Activated CD4-positive, alpha-beta T cell treated with anti-CD3 and anti-CD28 coated beads for 24 hours (primary cell): ENCODE results near the gene MACROD2.
A peak's percentile ranks its signal among the peaks of the same experiment; 100 is the strongest.

Source experiments
- DNase-seq, 2 donors: peaks; one replicate each; pipeline ENCODE4 v3.0.0-alpha.2; 2020; ENCODE audit warnings: low read depth in 2 of 2

Gene MACROD2

DNA sequence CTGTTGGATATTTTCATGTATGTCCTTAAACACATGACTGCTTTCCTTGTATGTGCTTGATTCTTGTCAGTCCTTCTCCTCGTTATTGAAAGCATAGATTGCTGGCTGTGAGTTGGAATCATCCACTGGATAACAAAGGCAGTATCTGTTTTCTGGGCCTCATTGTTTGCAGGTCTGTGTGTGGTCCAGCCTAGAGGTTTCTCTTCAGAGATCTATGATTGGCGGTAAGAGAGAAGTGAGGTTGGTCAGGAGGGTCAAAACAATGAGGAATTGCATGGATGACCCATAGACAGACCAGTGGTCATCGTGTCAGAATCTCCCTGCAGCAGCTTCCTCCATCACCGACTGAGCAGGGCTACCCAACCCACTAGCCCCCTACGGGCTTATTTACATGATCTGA is 1663.0 kb downstream of the MACROD2 start:
- DNase-seq: no peak

DNA sequence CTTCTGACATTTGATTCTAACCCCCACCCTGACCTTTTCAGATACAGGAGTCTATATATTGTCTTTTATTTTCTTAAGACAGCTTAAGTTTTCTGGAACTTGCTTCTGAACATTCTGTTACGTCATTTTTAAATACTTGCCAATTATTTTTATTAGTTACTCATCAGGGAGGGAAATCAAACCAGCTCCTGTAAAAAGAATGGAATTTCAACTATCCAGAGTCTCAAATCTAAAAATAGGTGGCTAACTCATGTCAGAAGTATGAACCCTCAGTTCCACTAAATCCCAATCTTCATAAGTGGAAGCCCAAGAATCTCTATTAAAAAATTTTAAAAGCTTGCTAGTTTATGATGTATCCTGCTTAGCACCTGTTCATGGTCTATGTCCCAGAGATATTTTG is 1677.9 kb downstream of the MACROD2 start:
- DNase-seq: no peak

DNA sequence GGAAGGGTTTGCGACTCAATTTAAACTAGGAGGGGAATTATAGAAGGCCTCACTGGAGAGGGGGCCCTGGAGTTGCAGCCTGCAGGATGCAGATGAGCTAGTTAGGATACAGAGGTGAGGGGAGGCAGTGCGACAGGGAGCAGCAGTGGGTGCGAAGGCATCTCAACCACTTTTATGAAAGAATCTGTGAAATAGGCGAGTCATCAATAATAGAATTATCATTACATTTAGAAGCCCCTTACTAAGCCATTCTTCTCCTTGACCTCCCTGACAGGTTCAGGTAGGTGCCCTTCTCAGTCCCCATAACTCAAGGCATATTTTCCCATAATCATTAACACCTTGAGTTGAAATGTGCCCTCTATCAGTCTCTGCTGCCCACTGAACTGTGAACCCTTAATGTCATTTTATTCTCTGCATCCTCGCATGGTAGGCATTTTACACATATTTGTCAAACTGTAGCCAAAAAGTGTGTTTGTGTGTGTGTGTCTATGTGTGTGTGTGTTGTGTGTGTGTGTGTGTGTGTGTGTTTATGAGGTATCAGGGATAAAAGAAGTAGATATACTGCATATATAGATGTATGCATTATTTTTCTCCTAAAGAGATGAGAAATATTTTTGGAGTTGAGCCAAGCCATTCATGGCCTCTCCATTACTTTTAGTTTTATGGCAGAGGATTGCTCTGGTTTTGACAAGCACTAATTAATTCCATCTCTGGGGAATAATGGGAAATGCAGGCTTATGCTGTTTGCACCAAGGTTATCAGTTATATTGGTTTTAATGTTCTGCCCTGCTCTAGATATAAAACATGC is 1679.1 kb downstream of the MACROD2 start:
- no peak for DNase-seq

DNA sequence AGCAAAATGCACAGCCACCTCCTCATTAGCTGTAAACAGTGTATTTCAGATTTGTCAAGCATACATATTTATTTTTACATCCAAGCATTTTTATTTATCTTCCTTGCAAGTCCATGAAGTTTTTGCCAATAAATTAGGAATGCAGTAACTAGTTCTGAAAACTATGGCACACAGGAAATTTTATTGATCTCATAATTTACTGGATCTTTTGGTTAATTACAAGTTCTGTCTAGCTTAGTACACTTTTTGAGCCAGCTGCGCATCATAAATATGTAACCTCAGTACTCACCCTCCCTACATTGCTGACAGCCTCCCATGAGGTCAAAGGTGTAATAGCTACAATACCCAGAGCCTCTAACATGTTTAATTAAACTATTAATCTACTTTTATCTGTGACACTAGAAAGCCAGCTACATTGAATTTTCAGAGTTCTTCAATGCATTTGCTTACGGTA is 1679.8 kb downstream of the MACROD2 start:
- DNase-seq: no peak

DNA sequence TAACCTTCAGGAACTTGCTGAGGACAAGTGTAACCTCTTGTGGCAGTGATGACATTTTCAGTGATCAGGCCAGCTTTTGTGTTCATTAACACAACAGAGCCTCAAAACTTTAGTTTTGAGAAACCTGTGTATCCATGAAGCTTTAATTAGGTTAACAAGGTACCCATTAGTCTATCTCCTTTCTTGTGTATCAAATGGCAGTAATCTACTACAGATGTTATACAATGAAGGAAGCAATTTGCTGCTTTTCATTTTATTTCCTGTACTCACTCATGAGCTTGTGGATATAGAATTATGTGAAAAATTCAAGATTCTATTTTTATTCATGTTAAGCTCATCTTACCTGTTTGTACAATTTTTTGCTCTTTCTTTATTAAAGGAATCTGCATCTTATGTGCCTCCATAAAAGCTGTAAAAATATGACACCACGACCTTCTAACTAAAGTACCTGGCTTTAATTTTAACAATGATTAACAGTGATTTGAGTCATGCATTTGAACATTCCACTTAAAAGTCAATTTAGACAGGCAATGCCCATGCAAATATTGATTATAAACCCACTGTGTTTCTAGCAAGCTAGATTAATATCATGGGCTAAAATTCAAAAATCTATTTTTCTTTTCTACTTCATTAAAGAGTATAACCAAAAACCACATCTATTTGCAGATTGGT is 1680.6 kb downstream of the MACROD2 start:
- DNase-seq: no peak

DNA sequence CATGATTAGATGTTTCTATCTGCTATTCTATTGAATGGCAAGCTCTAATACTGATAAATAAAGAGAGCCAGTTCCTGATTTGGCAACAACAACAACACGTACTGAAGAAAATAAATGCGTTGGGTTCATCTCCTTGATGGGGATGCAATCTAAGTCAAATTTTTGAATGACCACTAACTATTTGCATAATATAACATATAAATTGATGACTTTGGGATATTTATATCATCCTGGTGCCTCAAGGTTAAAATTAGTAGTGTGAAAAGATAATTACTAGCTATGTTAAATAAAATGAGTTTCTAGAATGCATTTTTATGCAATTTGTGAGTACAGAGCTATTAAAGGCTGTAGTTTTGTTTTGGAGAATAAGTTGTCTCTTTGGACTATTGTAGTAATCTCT is 1681.5 kb downstream of the MACROD2 start:
- DNase-seq: no peak

DNA sequence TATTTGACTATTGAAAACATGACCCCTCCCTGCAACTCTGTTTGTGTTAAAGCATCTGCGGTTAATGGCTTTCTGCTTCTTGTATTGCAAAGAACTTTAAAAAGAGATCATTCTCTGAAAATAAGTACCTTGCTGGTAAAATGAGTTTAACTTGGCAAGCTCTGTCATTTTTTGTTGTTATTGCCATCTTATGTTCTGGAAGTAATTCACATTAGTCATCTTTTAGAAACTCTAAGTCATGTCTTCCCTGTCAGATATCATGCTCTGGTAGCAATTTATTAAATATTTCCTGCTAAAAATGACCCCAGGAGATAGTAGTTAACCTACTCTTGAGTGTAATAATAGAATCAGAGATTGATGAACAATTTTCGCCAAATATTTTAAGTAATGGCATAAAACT is 1687.4 kb downstream of the MACROD2 start:
- DNase-seq: no peak

DNA sequence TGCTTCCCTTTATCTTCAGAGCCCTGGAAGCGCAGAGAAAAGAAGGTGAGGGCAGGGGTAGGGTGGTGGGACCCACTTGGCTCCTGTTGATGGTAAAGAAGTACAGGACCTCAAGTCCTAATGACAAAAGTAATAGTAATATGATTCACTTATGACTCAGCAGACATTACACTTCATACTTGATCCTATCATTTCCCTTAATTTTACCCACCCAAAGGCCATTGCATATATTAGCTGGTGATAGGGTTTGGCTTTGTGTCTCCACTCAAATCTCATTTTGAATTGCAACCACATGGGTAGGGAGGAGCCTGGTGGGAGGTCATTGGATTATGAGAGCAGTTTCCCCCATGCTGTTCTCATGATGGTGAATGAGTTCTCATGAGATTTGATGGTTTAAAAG is 1697.3 kb downstream of the MACROD2 start:
- no peak for DNase-seq

DNA sequence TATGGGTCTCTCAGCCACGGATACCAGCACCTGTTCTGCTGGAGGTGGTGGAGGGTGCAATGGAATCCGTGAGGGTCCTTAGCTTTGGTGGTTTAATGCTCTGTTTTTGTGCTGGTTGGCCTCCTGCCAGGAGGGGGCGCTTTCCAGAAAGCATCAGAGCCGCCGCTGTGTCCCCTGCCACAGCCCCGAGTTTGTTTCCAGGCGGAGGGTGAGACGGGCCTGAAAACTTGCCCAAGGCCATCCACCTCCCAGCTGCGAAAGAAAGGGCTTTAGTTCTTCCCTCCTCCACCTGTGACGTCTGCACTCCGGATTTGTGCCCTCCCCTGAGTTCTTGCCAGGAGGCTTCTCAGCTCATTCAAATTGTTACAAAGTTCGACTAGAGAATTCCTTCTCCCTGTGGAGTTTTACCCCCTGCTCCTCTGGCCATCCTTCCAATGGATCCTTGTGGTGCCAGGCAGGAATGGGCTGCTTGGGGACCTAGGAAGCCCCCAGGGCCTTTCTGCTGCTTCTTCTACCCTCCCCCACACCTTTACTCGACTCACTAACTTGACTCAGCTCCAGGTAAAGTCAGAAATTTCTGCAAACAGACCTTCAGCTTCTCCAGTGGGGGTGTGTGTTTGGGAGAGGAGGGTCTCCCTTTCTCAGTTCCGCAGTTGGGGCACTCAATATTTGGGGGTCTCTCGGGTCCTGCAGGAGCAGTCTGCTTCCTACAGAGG is 1704.3 kb downstream of the MACROD2 start:
- no peak for DNase-seq

DNA sequence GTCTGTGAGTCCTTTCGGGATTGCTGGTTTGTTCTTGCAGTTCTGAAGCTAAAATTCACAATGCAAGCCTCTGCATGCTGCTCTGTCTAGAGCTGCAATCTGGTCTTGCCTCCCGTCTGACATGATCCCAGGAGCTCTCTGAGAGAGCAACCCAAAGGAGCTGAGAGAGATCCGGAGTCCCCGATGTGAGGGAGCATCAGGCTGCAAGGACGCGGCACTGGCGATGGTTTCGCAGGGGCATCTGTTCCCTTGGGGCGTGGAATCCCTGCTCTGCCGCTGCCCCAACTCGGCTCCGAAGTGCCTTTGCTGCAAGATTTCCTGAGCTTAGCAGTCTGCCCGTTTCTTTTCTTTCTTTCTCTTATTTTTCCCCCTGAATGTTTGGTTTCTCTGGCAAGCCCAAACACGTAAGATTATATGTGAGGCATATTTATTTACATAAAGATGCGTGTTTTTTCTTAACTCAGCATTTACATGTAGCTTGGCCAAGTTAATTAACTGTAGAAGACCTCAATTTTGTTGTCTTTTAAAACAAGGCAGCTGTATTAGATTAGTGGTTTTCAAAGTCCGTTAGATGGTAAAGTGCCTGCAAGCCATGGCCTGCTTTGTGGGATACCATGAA is 1704.9 kb downstream of the MACROD2 start:
- no peak for DNase-seq

DNA sequence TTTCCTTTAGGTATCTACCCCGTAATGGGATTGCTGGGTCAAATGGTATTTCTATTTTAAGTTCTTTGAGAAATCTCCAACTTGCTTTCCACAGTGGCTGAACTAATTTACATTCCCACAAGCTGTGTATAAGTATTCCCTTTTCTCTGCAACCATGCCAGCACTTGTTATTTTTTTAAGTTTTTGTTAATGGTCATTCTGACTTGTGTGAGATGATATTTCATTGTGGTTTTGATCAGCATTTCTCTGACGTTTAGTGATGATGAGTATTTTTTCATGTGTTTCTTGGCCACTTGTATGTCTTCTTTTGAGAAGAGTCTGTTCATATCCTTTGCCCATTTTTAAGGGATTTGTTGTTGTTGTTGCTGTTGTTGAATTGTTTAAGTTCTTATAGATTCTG is 1706.8 kb downstream of the MACROD2 start:
- DNase-seq: no peak

DNA sequence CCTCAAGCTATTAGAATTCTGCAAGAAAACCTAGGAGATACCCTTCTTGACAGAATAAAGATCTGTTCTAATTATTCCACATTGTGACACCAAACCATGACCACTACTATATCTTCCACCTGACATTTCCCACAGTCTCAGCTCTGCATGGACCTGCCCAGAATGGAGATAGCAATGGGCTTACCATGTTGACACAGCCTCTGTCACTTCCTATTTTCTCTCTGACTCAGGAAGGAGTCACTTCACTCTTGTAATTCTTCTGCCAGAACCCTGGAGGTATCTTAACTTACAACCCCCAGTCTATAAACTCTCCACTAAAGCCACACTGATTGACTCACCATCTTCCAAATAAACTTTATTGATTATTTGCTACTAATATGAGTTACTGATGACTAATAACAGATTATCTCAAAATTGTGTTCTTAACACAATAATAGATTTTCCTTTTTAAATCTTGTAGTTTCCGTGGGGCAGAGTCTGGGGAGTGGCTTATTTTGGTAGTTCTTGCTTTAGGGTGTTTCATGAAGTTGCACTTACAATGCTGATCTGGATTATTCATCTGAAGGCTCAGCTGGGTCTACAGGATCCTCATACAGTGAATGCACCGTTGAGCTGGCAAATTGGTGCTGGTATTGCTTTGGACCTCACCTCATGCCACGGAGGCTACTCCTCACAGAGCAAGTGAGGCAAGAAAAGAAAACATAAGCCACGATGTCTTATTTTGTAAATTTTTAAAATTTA is 1708.0 kb downstream of the MACROD2 start:
- no peak for DNase-seq

DNA sequence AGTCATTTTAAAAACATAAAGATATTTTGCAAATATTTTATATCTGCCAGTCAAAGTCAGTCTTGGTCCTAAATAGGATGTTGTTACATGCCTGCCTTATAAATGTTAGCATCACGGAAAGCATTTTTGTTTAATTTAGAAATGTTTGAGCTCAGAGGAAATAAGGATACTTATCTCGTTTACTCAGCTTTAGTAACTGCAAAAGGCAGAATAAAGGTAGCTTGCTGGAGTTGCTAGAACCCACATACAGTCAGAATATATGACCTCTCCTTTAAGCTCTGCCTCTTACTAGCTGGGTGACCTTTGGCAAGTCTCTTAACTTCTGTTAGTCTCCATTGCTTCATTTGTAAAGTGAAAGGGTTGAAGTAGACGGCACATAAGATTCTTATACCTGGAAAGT is 1710.7 kb downstream of the MACROD2 start:
- no peak for DNase-seq

DNA sequence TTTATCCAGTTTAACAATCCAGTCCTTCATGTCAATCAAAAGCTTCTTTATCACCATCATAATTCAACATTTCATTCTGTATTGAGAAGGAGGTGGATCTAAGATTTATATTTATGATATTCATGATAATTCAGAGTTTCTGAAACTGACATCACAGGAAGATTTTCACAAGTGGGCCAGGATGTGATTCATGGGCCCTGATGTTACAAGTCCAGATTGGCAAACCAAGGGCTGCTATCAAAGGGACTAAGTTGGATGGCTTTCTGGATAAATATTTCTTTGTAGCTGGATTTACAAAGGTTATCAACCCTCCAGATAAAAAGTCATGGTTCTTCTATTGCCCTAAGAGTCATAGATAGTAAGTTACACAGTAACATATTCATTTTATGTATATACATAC is 1711.4 kb downstream of the MACROD2 start:
- DNase-seq: no peak

DNA sequence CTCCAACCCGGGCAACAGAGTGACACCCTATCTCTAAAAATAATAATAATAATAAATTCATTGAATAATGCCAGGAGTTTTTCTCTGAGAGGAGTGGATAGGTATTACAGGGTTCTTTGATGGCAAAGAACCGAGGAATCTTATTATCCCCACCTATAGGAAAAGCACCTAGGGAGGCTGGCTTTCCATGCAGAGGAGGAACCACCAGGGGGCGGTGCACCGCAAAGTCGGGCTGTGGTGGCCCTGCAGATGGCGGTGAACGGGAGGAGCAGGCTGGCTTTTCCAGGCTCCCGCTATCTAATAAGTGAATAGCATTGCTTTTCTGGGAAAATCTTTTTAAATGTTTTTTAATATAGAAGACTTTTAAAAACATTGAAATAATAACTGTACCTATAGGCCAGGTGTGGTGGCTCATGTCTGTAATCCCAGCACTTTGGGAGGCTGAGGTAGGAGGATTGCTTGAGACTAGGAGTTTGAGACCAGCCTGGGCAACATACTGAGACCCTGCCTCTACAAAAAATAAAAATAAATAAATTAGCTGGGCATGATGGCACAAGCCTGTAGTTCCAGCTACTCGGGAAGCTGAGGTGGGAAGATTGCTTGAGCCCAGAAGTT is 1713.8 kb downstream of the MACROD2 start:
- peak; percentile 0 to 29 for DNase-seq

DNA sequence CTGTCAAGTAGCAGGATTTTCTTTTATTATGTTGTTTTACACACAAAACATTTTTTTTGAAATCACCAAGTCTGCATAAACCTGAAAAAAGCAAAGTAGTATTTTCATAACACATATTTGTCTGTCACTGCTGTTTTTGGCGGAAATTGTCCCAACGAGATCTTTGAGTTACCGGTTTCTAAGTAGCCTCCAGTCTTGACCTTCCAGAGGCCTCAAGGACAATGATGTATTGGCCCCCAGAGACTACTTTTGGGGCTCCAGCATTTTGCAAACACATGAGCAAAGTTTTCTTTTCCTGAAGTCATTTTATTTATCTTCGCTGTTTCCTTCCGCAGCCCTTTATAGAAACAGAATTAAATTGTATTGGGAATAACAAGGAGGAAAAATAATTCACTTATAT is 1715.3 kb downstream of the MACROD2 start:
- DNase-seq: no peak

DNA sequence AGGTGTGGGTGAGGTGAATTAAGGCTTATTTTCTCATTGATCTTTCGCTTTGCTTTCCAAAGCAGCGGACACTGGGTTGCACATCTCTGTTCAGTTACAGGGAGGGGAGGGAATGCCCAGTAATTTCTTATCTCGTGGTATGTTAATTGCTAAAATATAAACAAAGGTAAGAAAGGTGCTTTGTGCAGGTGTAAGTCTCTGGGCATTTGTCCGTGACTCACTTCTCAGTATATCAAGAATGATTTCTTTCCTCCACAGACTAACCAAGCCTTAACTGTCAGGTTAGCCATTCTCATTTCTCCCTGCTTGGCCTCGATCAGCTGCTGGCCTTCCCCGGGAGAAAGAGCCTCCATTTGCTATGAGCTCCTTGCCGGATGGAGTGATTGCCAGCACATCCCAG is 1715.9 kb downstream of the MACROD2 start:
- DNase-seq: no peak

DNA sequence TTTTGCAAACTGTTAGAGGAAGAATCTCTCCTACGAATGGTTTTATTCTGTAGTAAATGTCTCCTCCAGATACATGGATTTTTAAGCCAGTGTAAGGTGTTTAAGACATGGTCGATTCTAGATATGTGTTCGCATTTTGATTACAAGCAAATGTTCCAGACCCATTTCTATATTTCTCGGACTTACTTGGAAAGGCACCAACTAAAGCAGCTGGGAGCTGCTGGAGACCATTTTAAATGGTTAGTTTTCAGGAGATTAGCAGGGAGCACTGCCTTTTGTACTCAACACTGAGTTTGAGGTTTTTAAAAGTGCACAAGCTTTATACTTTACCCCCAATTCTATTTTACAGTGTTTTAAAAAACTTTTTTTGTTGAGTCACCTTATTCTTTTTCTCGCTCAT is 1720.9 kb downstream of the MACROD2 start:
- DNase-seq: no peak

DNA sequence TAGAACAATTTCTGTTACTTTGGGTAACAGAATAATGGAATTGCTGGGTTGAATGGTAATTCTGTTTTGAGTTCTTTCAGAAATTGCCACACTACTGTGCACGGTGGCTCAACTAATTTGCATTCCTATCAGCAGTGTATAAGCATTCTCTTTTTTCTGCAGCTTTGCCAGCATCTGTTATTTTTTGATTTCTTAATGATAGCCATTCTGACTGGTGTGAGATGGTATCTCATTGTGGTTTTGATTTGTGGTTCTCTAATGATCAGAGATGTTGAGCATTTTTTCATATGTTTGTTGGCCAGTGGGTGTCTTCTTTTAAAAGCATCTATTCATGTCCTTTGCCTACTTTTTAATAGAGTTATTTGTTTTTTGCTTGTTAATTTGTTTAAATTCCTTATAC is 1731.1 kb downstream of the MACROD2 start:
- DNase-seq: no peak

DNA sequence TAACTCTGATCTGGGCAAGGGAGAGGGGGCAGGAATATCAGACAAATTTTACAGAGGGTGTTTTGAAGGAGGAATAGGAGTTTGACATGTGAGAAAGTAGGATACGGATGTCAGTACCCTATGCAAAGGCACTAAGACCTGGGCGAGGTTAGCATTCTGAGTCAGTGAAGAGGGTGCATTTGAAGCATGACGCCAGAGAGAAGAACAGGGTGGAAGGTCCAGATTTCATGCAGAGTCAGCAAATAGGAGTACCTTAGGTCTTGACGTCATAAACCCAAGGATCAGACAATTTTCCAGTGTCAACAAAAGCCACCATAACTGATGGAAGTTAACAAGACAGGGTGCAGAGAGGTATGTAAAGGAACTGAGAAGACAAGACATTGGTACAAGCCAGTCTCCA is 1738.7 kb downstream of the MACROD2 start:
- no peak for DNase-seq

DNA sequence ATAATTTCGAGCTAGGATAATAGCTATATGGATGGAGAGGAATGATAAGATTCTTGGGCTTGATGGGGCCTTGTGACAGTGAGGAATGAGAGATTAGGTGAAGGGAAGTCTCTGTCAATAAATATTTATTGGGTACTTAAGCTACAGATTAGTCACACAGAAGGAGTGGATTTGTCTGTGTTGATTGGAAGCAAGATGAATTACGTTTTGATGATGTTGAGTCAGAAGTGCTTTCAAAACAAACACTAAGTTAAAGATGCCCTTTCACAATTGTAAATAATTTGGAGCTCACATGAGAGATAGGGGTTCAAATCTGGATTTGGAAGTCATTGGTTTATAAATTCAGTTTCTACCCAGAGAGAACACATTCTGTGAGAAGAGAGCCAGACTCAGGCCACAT is 1743.7 kb downstream of the MACROD2 start:
- DNase-seq: no peak
